HG03439 (cell line): Measurements from ENCODE around the gene NEUROG1.
"Not testable (repeated sequence)": the region's sequence is repeated elsewhere in the genome, so short reads cannot be mapped to it uniquely, and the experiment has no call there.

Source experiments
- ATAC-seq: cut with Tn5 transposase; IDR thresholded peaks from one replicate; pipeline ENCODE4 v1.9.1; 2021; ENCODE audit warnings: mild to moderate bottlenecking, moderate library complexity; ENCODE audit not compliant: unreplicated experiment

NEUROG1 gene

GRCh38 chr5:135537745-135538144, 2.0 kb upstream of the NEUROG1 start:
- ATAC-seq: no peak

DNA sequence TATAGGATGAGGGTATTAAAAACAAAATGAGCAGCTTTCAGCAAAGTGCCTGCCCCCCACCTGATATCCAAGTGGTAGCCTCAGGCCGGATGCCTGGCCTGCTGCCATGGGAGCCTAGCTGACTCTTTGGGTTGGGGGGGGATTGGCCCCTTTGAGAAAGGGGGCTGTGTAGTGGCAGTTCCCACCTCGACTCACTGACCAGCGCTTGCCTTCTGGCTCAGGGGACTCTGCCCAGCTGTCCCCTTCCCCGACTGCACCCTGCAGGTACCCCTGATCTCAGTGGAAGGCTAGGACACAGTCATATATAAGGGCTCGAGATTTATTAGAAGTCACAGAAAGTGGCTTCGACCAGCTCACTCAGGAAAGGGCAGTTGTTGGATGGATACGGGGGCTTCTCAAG, 1.5 kb upstream of the NEUROG1 start:
- no peak for ATAC-seq

DNA sequence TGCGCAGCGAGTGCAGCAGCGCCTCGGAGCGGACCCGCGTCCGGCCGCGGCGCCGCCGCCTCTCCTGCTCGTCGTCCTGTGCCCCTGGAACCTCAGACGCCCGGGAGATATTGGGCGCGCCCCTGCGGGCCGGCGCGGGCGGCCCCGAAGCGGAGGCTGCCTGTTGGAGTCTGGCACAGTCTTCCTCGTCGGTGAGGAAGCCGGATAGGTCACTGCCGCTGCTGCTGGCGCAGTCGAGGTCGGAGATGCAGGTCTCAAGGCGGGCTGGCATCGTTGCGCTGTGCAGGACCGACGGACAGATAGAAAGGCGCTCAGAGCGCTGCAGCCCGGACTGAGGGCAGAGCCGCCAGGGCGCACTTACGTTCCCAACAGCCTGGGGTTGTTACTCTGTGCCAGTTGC, 344 bp downstream of the NEUROG1 start:
- ATAC-seq: no peak

DNA sequence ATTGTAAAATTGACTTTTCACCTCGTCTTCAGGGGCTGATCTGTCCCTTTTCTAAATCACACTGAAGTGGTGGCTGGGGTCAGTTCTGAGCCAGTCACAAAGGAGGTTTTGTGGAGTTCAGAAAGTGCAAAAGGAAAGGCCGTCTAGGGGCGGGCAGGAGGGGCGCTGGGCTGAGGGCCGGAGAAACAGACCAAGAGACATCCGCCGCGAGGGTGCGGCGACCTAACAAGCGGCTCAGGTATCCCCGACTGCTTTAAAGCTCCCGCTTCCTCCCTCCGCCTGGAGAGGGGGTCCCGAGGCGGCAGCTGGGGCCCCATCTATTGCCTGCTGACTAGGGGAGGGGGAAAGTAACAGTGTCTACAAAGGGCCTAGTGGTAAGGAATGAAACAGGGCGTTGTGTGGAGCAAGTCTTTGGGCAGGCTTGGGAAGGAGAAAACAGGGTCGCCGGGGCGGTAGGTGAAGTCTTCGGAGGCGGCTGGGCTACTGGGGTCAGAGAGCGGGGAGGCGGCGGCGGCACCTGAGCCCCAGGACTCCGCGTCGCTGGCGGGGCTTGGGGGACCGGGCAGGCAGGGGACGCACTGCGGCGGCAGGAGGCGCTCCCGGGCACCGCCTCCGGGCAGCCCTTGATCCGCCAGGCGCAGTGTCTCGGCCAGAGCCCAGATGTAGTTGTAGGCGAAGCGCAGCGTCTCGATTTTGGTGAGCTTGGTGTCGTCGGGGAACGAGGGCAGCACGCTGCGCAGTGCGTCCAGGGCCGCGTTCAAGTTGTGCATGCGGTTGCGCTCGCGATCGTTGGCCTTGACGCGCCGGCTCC, 950 bp downstream of the NEUROG1 start:
- ATAC-seq: no peak

GRCh38 chr5:135533794-135534193, 2.0 kb downstream of the NEUROG1 start:
- ATAC-seq: no peak

GRCh38 chr5:135533334-135533733, 2.4 kb downstream of the NEUROG1 start:
- ATAC-seq: no peak

DNA sequence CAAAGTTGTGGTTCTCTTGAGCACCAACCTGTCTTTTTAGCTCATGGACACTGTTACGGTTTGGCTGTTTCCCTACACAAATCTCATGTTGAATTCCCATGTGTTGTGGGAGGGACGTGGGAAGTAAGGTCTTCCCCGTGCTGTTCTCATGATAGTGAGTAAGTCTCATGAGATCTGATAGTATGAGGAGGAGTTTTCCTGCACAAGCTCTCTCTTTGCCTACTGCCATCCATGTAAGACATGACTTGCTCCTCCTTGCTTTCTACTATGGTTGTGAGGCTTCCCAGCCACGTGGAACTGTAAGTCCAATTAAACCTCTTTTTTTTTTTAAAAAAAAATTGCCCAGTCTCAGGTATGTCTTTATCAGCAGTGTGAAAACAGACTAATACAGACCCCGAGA, 6.2 kb downstream of the NEUROG1 start:
- not testable (repeated sequence) for ATAC-seq

DNA sequence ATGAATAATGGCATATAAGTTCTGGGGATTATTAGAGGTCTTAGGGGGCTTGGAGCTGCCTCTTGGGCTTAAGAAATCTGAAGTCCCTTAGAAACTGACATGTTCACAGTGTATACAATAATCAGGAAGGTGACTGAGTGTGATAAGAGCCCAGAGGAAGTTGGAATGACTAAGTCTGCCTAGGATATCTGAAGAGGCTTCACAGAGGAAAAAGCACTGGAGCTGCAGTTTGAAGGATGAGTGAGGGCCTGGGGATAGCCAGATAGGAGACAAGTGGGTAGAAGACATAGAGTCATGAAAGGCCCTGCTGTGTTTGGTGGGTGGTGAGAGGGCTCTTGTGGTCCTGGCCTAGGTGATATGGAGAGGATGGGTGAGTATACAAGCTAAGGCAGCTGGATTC, 8.8 kb downstream of the NEUROG1 start:
- no peak for ATAC-seq

- ATAC-seq: no peak
Measured at GRCh38 chr5:135521964-135522363, 13.8 kb downstream of the NEUROG1 start.

DNA sequence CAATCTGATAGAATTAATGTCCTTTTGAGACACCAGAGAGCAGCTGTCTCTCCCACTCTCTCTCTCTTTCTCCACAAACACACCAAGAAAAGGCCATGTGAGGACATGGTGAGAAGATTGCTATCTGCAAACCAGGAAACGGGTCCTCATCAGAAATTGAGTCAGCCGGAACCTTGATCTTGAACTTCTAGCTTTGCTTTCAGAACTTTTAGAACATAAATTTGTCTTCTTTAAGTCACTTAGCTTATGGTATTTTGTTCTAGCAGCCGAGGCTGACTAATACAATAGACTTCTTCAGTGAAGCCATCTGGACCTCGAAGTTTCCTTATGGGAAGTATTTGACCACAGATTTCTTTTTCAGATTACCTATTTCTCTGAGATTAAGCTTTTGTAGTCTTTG, 18.1 kb downstream of the NEUROG1 start:
- ATAC-seq: no peak

DNA sequence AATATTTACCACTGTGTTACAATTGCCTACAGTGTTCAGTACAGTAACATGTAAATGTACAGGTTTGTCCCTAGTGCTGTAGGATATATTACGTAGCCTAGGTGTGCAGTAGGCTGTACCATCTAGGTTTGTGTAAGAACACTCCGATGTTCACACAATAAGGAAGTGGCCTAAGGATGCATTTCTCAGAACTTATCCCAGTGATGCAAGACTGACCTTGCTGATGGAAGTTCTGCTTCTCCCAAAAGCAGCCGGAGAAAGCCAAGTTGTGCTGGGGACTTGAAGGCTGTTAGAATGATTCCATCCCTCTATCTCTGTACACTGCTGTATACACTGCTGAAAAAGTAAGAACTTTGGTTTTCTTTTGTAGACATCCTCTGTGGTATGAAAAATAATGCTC, 21.6 kb downstream of the NEUROG1 start:
- no peak for ATAC-seq

DNA sequence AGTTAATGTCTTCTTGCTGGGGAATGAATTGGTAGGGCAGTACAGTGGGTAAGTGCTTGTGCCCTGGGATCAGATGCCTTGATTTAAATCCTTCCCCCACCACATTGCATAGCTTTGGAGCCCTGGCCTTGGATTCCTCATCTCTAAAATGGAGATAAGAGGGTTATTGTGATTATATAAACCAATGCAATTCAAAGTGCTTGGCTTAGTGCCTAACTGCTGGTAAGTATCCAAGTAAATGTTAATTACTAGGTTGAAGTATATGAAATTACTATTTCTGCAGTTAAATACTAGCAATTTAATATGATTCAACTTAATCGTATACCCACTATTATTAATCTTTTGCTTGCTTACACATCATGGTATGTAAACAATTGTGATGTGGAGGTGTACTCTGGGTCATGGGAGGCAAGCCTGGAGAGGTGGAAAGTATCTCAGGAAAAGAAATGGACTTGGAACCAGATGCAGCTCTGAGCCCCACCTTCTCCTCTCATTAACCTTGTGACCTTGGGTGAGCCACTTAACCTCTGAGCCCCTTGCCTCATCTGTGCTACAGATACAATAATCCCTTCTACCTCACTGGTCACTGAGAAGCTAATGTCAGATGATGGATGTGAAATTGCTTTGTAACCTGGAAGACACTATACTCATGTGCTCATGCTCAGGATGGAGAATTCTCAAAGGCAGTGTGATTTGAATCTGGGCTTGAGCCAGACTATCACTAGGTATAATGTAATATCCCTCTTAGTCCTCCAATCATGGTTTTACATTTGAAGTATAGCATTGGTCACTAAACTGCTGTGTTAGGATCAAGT, 23.8 kb downstream of the NEUROG1 start:
- no peak for ATAC-seq

DNA sequence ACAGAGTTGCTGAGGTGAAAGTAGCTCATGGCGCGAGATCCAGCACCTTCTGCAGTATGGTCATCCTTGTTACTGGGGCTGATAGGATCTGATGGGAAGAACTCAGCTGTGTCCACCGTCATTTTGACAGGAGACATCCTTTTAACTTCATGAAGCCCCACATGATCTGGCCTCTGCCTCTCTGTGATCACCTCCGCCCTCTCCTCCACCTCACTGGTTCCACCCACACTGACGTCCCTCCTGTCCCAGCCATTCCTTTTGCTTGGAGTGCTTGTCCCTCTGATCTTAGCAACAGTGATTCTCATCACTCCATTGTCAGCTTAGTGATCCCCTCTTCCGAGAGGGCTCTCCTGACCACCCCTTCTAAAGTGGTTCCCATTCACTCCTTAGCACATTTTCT, 25.8 kb downstream of the NEUROG1 start:
- ATAC-seq: no peak

GRCh38 chr5:135508496-135509005, 27.2 kb downstream of the NEUROG1 start:
- no peak for ATAC-seq

- ATAC-seq: no peak
Measured at GRCh38 chr5:135505973-135506372, 29.8 kb downstream of the NEUROG1 start.

DNA sequence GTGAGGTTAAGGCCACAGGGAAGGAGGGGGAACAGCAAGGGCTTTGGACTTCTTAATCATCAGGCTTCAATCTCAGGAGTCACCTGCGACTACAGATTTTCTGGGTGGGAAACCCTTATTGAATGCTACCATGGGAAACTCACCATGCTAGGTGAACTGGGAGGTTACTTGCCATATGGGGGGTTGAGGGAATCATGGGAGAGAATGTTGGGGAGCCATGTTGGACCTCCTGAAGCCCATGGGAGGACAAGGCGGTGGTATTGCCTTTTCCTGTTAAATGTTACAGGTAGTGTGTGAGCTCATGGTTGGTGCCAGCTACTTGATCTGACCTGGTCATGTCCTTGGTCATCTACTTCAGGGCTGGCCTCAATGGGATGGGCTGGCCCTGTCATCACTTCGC, 31.4 kb downstream of the NEUROG1 start:
- ATAC-seq: no peak

DNA sequence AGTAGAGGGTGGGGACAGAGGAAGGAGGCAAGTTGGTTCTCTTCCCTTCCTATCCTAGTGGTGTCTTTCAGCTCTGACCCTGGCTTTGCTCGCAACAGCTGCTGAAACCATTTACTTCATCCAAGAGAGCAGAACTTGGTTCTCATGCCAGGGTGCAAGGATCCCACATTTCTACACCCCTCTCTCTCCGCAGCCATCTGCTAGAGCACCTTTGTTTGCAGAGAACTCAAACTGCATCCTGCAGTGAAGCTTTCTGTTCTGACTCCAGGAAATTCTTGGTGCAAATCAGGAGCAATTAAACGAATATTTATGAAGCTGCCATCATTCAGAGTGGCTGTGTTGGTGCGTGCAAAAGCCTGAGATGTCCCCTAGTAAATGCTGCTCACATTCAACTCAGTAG, 31.9 kb downstream of the NEUROG1 start:
- ATAC-seq: no peak

GRCh38 chr5:135502836-135503520, 32.8 kb downstream of the NEUROG1 start:
- no peak for ATAC-seq

DNA sequence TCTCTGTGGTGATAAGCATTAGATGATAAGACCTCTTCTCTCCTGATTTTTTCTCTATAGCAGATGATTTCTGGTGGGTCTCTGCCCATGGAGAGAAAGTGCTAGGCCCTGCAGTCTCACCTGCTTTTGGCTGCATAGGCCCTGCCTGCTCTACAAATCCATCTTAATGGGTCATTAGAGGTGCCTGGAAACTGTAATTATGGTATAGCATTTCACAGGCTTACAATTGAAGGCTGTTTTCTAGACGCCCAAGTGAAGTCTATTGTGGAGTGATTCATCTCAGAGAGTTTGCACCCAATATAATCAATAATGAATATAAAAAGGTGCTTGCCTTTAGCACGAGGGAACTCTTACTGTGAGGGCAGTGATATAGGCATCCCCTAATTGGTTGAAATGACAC, 33.8 kb downstream of the NEUROG1 start:
- ATAC-seq: no peak

- ATAC-seq: no peak
Measured at GRCh38 chr5:135498637-135498995, 37.1 kb downstream of the NEUROG1 start.

GRCh38 chr5:135497971-135498636, 37.7 kb downstream of the NEUROG1 start:
- ATAC-seq: no peak
